Gastroesophageal sphincter (tissue), 4 donors: ENCODE results near the gene CPNE4. TPM values are rescaled to one million over a fixed set of nuclear protein-coding genes. Genes with fewer than 3 reads are reported as not detected.

Experiments
- ATAC-seq: fragments of 150-250 bp; one replicate; pipeline ENCODE4 v1.9.1; 2016; ENCODE audit warnings: mild to moderate bottlenecking, moderate library complexity
- H3K27ac ChIP-seq, 4 donors: fragments of 200-600 bp; sonication (generic) in 3 of 4; 1 replicate in 3 of 4; 2 replicates in 1 of 4; pipeline ENCODE4 v1.5.1; 2016 to 2019
- H3K27me3 ChIP-seq: fragments of 200-600 bp; sonication (generic); one replicate; pipeline ENCODE4 v1.5.1; 2019
- H3K36me3 ChIP-seq, 2 donors: fragments of 200-600 bp; sonication (generic); one replicate each; pipeline ENCODE4 v1.5.1; 2019; ENCODE audit warnings: control low read depth in 1 of 2
- H3K4me1 ChIP-seq, 3 donors: fragments of 200-600 bp; sonication (generic); 1 replicate in 2 of 3; 2 replicates in 1 of 3; pipeline ENCODE4 v1.5.1; 2016 to 2019; ENCODE audit warnings: control low read depth in 2 of 3
- H3K4me3 ChIP-seq, 2 donors: fragments of 200-600 bp; sonication (generic); one replicate each; pipeline ENCODE4 v1.5.1; 2019; ENCODE audit warnings: mild to moderate bottlenecking in 1 of 2, moderate library complexity in 1 of 2
- H3K9me3 ChIP-seq, 3 donors: fragments of 200-600 bp; sonication (generic); one replicate each; pipeline ENCODE4 v1.5.1; 2017 to 2019; ENCODE audit warnings: control low read depth in 2 of 3
- CTCF ChIP-seq, 4 experiments: fragments of 200-600 bp in 2 of 4; fragments of 450-650 bp in 2 of 4; sonication (generic) in 1 of 4; IDR thresholded peaks; one replicate each; pipeline ENCODE4 v1.5.1; 2017 to 2019; ENCODE audit warnings: antibody characterized with exemption in 4 of 4, mild to moderate bottlenecking in 2 of 4, moderate library complexity in 2 of 4
- EP300 ChIP-seq: sonication (generic); formaldehyde crosslinking; IDR thresholded peaks from one replicate; pipeline ENCODE4 v1.6.1; 2017; ENCODE audit warnings: antibody characterized with exemption, mild to moderate bottlenecking
- POLR2A ChIP-seq, 2 donors: fragments of 450-650 bp; IDR thresholded peaks; one replicate each; pipeline ENCODE4 v1.6.1; 2017; ENCODE audit warnings: antibody characterized with exemption in 2 of 2, mild to moderate bottlenecking in 2 of 2, moderate library complexity in 1 of 2
- POLR2AphosphoS5 ChIP-seq: sonication (generic); formaldehyde crosslinking; IDR thresholded peaks from one replicate; pipeline ENCODE4 v1.6.1; 2017; ENCODE audit warnings: antibody characterized with exemption
- WGBS, 2 donors: methylation state at CpG; one replicate each; pipeline ENCODE4 v1.1.5; 2018; ENCODE audit warnings: low coverage in 1 of 2; 5-methylcytosine and 5-hydroxymethylcytosine counted together
- total RNA-seq, 4 donors: library from RNA; depleted of rRNA; stranded (reverse); fragments of >200 nt; gene quantifications; one replicate each; pipeline ENCODE4 v1.1.0, GENCODE V29; 2016

Gene CPNE4
- total RNA-seq, 4 donors from 2014 or later = not detected

DNA sequence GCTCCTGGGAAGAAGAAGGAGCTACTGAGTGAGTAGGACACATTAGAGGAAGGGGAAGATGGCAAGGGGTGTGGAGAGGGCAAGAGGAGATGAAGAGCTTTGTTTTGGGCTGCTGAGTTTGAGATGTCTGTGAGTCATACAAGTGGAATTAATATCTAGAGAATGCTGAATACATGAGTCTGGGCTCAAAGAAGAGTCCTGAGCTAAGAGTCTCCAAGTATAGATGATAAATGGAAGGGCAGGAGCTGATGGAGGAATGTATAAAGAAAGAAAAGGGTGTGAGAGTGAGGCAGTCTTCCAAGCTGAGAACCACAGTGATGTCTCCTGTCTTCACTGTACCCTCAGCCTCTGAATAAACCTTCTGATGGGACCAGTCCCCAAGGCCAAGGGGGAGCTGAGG, 326.6 kb downstream of the CPNE4 start:
- TF ChIP-seq POLR2A (IDR thresholded peaks at IDR 0.05) (no peak), CTCF (IDR thresholded peaks at IDR 0.05) (no peak), POLR2AphosphoS5 (no peak), EP300 (no peak)

GRCh38 chr3:131705558-131706051, 329.2 kb downstream of the CPNE4 start:
- H3K4me3 ChIP-seq = no peak overlapping the region
- H3K27ac ChIP-seq = no peak overlapping the region
- WGBS, 2 donors = 62 to 74% methylated on average over 2 to 3 of the region's 3 CpGs
- peaks cover 7% of the 10 kb centered on the region for H3K27me3 ChIP-seq
- no peaks in the 10 kb centered on the region for H3K9me3 ChIP-seq
- no peak for TF ChIP-seq EP300
- no peak for TF ChIP-seq POLR2AphosphoS5
- TF ChIP-seq CTCF (IDR thresholded peaks at IDR 0.05) = no peak
- no peak for TF ChIP-seq POLR2A (IDR thresholded peaks at IDR 0.05)
- H3K4me1 ChIP-seq = no peaks in the 10 kb centered on the region
- no peak for ATAC-seq
- no peaks in the 10 kb centered on the region for H3K36me3 ChIP-seq

More for the DNA sequence above, 326.6 kb downstream of the CPNE4 start:
- no peaks in the 10 kb centered on the region for H3K36me3 ChIP-seq
- no peaks in the 10 kb centered on the region for H3K9me3 ChIP-seq
- H3K4me1 ChIP-seq = no peaks in the 10 kb centered on the region
- H3K27me3 ChIP-seq = peaks cover 7% of the 10 kb centered on the region
- no peak overlapping the region for H3K4me3 ChIP-seq
- ATAC-seq = no peak
- no peak overlapping the region for H3K27ac ChIP-seq

- TF ChIP-seq POLR2AphosphoS5 (no peak), EP300 (no peak), POLR2A (IDR thresholded peaks at IDR 0.05) (no peak), CTCF (IDR thresholded peaks at IDR 0.05) (no peak)
- Histone ChIP-seq H3K4me1 (no peaks in the 10 kb centered on the region), H3K27me3 (peaks cover 7% of the 10 kb centered on the region), H3K9me3 (no peaks in the 10 kb centered on the region), H3K36me3 (no peaks in the 10 kb centered on the region), H3K4me3 (no peak overlapping the region), H3K27ac (no peak overlapping the region)
- no peak for ATAC-seq
- 29 to 33% methylated on average over 1 of the region's 1 CpG for WGBS, 2 donors
These were observed 329.7 kb downstream of the CPNE4 start for GRCh38 chr3:131705099-131705498.

DNA sequence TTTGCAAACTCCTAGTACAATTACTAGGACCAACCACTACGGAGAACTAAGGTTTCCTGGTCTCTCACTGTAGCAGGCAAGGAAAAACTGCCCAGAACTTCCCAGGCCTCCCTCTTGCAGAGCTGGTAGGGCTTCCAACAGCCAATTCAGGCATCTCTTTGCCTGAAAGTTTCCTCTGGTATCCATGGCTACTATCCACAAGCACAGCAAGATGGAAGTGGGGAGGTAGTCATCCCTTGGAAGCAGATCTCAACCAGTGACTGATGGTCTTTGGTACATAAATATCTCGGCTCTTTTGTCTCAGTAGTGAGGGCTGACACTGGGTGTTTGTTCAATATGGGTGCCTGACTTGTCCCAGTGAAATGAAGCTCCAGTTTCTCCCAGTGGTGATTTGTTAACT, 330.7 kb downstream of the CPNE4 start:
- WGBS, 2 donors = 37% methylated on average over 2 of the region's 2 CpGs; no CpG with 5 or more reads in 1 of the 2 donors

More for the DNA sequence above, 330.7 kb downstream of the CPNE4 start:
- Histone ChIP-seq H3K4me1 (no peaks in the 10 kb centered on the region), H3K9me3 (no peaks in the 10 kb centered on the region), H3K27me3 (peaks cover 7% of the 10 kb centered on the region), H3K36me3 (no peaks in the 10 kb centered on the region), H3K4me3 (no peak overlapping the region), H3K27ac (no peak overlapping the region)
- no peak for ATAC-seq
- TF ChIP-seq CTCF (IDR thresholded peaks at IDR 0.05) (no peak), POLR2AphosphoS5 (no peak), POLR2A (IDR thresholded peaks at IDR 0.05) (no peak), EP300 (no peak)
